ENCODE data around the gene GSTT4. TPM values are rescaled to one million over a fixed set of nuclear protein-coding genes. Genes with fewer than 3 reads are reported as not detected.
A peak's percentile ranks its signal among the peaks of the same experiment; 100 is the strongest.

GSTT4 gene
- total RNA-seq, 6 experiments from 2014 or later: not detected

- intact Hi-C loops (cut with DNase I): no loop called here
- Histone ChIP-seq H3K4me1 (peaks cover 0 to 7% (median 0%) of the 10 kb centered on the region in 4 donors), H3K27ac (no peak overlapping the region), H3K4me3 (no peak overlapping the region), H3K27me3 (no peaks in the 10 kb centered on the region), H3K36me3 (no peaks in the 10 kb centered on the region), H3K9me3 (no peaks in the 10 kb centered on the region)
- DNase-seq (no peak), ATAC-seq (no peak)
- TF ChIP-seq POLR2A (IDR thresholded peaks at IDR 0.05) (no peak), CTCF (IDR thresholded peaks at IDR 0.05) (no peak)
- 85% methylated on average over 7 of the region's 7 CpGs for WGBS (ENCODE audit: insufficient coverage, low coverage, low lambda C conversion rate, missing lambda C conversion rate)
Observed at GRCh38 chr22:24009227-24010017, 4.2 kb upstream of the GSTT4 start.

- no peak for ATAC-seq
- WGBS (ENCODE audit: insufficient coverage, low coverage, low lambda C conversion rate, missing lambda C conversion rate): 78% methylated on average over 6 of the region's 6 CpGs
- Histone ChIP-seq H3K27me3 (no peaks in the 10 kb centered on the region), H3K9me3 (no peaks in the 10 kb centered on the region), H3K27ac (no peak overlapping the region), H3K36me3 (no peaks in the 10 kb centered on the region), H3K4me1 (peaks cover 0 to 7% (median 0%) of the 10 kb centered on the region in 4 donors), H3K4me3 (no peak overlapping the region)
- no peak for TF ChIP-seq CTCF (IDR thresholded peaks at IDR 0.05)
- intact Hi-C loops (cut with DNase I): no loop called here
- no peak for DNase-seq
Observed at GRCh38 chr22:24008381-24009226, 3.4 kb upstream of the GSTT4 start.

GRCh38 chr22:24008022-24008283 lies 2.7 kb upstream of the GSTT4 start:
- DNase-seq: no peak
- 88% methylated on average over 1 of the region's 1 CpG for WGBS (ENCODE audit: insufficient coverage, low coverage, low lambda C conversion rate, missing lambda C conversion rate)
- no peak for ATAC-seq
- intact Hi-C loops (cut with DNase I): no loop called here
- no peaks in the 10 kb centered on the region for H3K9me3 ChIP-seq
- TF ChIP-seq POLR2A (IDR thresholded peaks at IDR 0.05): no peak
- no peak for TF ChIP-seq CTCF (IDR thresholded peaks at IDR 0.05)
- H3K36me3 ChIP-seq: no peaks in the 10 kb centered on the region
- no peak overlapping the region for H3K27ac ChIP-seq
- H3K4me1 ChIP-seq: peaks cover 0 to 7% (median 0%) of the 10 kb centered on the region in 4 donors
- H3K4me3 ChIP-seq: no peak overlapping the region
- no peaks in the 10 kb centered on the region for H3K27me3 ChIP-seq

GRCh38 chr22:24007253-24008021 lies 2.2 kb upstream of the GSTT4 start:
- peaks cover 0 to 7% (median 0%) of the 10 kb centered on the region in 4 donors for H3K4me1 ChIP-seq
- intact Hi-C loops (cut with DNase I): no loop called here
- H3K4me3 ChIP-seq: no peak overlapping the region
- H3K27me3 ChIP-seq: no peaks in the 10 kb centered on the region
- H3K36me3 ChIP-seq: no peaks in the 10 kb centered on the region
- no peaks in the 10 kb centered on the region for H3K9me3 ChIP-seq
- TF ChIP-seq CTCF (IDR thresholded peaks at IDR 0.05) (no peak), POLR2A (IDR thresholded peaks at IDR 0.05) (no peak)
- DNase-seq (peak in 1 of 3 donors; percentile 86), ATAC-seq (peak in 1 of 4 donors; percentile 20)
- WGBS (ENCODE audit: insufficient coverage, low coverage, low lambda C conversion rate, missing lambda C conversion rate): 56% methylated on average over 8 of the region's 8 CpGs
- H3K27ac ChIP-seq: no peak overlapping the region
